ENCODE results near the gene BACE1.

The BACE1 gene

GRCh38 chr11:117295438-117296137 lies 20.5 kb downstream of the BACE1 start:
- no peak overlapping the region for H3K4me3 ChIP-seq (ENCODE audit: low read depth in 1 of 2, low read length in 2 of 2)
- peaks cover 0 to 9% of the 10 kb centered on the region in 2 donors for H3K36me3 ChIP-seq (ENCODE audit: control insufficient read depth in 1 of 2, insufficient read depth in 2 of 2, low read length in 2 of 2)
- peaks cover 5 to 17% of the 10 kb centered on the region in 2 donors for H3K4me1 ChIP-seq (ENCODE audit: control insufficient read depth in 1 of 2, insufficient read depth in 2 of 2, low read length in 2 of 2)
- no peaks in the 10 kb centered on the region for H3K27me3 ChIP-seq (ENCODE audit: control insufficient read depth in 1 of 2, insufficient read depth in 2 of 2, low read length in 2 of 2)
- no peak overlapping the region for H3K9ac ChIP-seq (ENCODE audit: low read depth in 1 of 2, low read length in 2 of 2)
- no peaks in the 10 kb centered on the region for H3K9me3 ChIP-seq (ENCODE audit: control insufficient read depth in 1 of 2, low read length in 2 of 2)
- no peak overlapping the region for H3K27ac ChIP-seq (ENCODE audit: low read depth, low read length)

GRCh38 chr11:117292616-117293015 lies 23.4 kb downstream of the BACE1 start:
- Histone ChIP-seq H3K27ac (ENCODE audit: low read depth, low read length) (no peak overlapping the region), H3K4me3 (ENCODE audit: low read depth in 1 of 2, low read length in 2 of 2) (no peak overlapping the region), H3K4me1 (ENCODE audit: control insufficient read depth in 1 of 2, insufficient read depth in 2 of 2, low read length in 2 of 2) (peaks cover 0 to 3% of the 10 kb centered on the region in 2 donors), H3K36me3 (ENCODE audit: control insufficient read depth in 1 of 2, insufficient read depth in 2 of 2, low read length in 2 of 2) (peaks cover 21 to 31% of the 10 kb centered on the region in 2 donors), H3K9me3 (ENCODE audit: control insufficient read depth in 1 of 2, low read length in 2 of 2) (no peaks in the 10 kb centered on the region), H3K9ac (ENCODE audit: low read depth in 1 of 2, low read length in 2 of 2) (no peak overlapping the region), H3K27me3 (ENCODE audit: control insufficient read depth in 1 of 2, insufficient read depth in 2 of 2, low read length in 2 of 2) (no peaks in the 10 kb centered on the region)

- no peak within 1 kb of the TSS for H3K4me3 ChIP-seq (ENCODE audit: low read depth in 1 of 2, low read length in 2 of 2)
- H3K36me3 ChIP-seq (ENCODE audit: control insufficient read depth in 1 of 2, insufficient read depth in 2 of 2, low read length in 2 of 2) = peaks cover 28 to 40% of the 10 kb centered on the region in 2 donors
- H3K9me3 ChIP-seq (ENCODE audit: control insufficient read depth in 1 of 2, low read length in 2 of 2) = no peaks in the 10 kb centered on the region
- no peak within 1 kb of the TSS for H3K9ac ChIP-seq (ENCODE audit: low read depth in 1 of 2, low read length in 2 of 2)
- peaks cover 6 to 10% of the 10 kb centered on the region in 2 donors for H3K4me1 ChIP-seq (ENCODE audit: control insufficient read depth in 1 of 2, insufficient read depth in 2 of 2, low read length in 2 of 2)
- H3K27ac ChIP-seq (ENCODE audit: low read depth, low read length) = no peak within 1 kb of the TSS
- no peaks in the 10 kb centered on the region for H3K27me3 ChIP-seq (ENCODE audit: control insufficient read depth in 1 of 2, insufficient read depth in 2 of 2, low read length in 2 of 2)
Observed at GRCh38 chr11:117290809-117291396, 25.2 kb downstream of the BACE1 start, which contains the start of gene BACE1-AS. BACE1-AS (plus strand) TSS chr11:117291346.

GRCh38 chr11:117289795-117290194 lies 26.3 kb downstream of the BACE1 start:
- Histone ChIP-seq H3K4me1 (ENCODE audit: control insufficient read depth in 1 of 2, insufficient read depth in 2 of 2, low read length in 2 of 2) (peaks cover 6 to 10% of the 10 kb centered on the region in 2 donors), H3K4me3 (ENCODE audit: low read depth in 1 of 2, low read length in 2 of 2) (no peak overlapping the region), H3K27me3 (ENCODE audit: control insufficient read depth in 1 of 2, insufficient read depth in 2 of 2, low read length in 2 of 2) (no peaks in the 10 kb centered on the region), H3K9me3 (ENCODE audit: control insufficient read depth in 1 of 2, low read length in 2 of 2) (no peaks in the 10 kb centered on the region), H3K9ac (ENCODE audit: low read depth in 1 of 2, low read length in 2 of 2) (no peak overlapping the region), H3K27ac (ENCODE audit: low read depth, low read length) (no peak overlapping the region), H3K36me3 (ENCODE audit: control insufficient read depth in 1 of 2, insufficient read depth in 2 of 2, low read length in 2 of 2) (peaks cover 33 to 50% of the 10 kb centered on the region in 2 donors)

- Histone ChIP-seq H3K4me3 (ENCODE audit: low read depth in 1 of 2, low read length in 2 of 2) (no peak overlapping the region), H3K36me3 (ENCODE audit: control insufficient read depth in 1 of 2, insufficient read depth in 2 of 2, low read length in 2 of 2) (peaks cover 38 to 58% of the 10 kb centered on the region in 2 donors), H3K4me1 (ENCODE audit: control insufficient read depth in 1 of 2, insufficient read depth in 2 of 2, low read length in 2 of 2) (peaks cover 6 to 10% of the 10 kb centered on the region in 2 donors), H3K9ac (ENCODE audit: low read depth in 1 of 2, low read length in 2 of 2) (no peak overlapping the region), H3K27ac (ENCODE audit: low read depth, low read length) (no peak overlapping the region), H3K9me3 (ENCODE audit: control insufficient read depth in 1 of 2, low read length in 2 of 2) (no peaks in the 10 kb centered on the region), H3K27me3 (ENCODE audit: control insufficient read depth in 1 of 2, insufficient read depth in 2 of 2, low read length in 2 of 2) (no peaks in the 10 kb centered on the region)
Observed at GRCh38 chr11:117287668-117288067, 28.4 kb downstream of the BACE1 start.

- Histone ChIP-seq H3K9ac (ENCODE audit: low read depth in 1 of 2, low read length in 2 of 2) (no peak overlapping the region), H3K36me3 (ENCODE audit: control insufficient read depth in 1 of 2, insufficient read depth in 2 of 2, low read length in 2 of 2) (peaks cover 40 to 68% of the 10 kb centered on the region in 2 donors), H3K4me3 (ENCODE audit: low read depth in 1 of 2, low read length in 2 of 2) (no peak overlapping the region), H3K27ac (ENCODE audit: low read depth, low read length) (no peak overlapping the region), H3K27me3 (ENCODE audit: control insufficient read depth in 1 of 2, insufficient read depth in 2 of 2, low read length in 2 of 2) (no peaks in the 10 kb centered on the region), H3K4me1 (ENCODE audit: control insufficient read depth in 1 of 2, insufficient read depth in 2 of 2, low read length in 2 of 2) (peaks cover 6 to 10% of the 10 kb centered on the region in 2 donors), H3K9me3 (ENCODE audit: control insufficient read depth in 1 of 2, low read length in 2 of 2) (no peaks in the 10 kb centered on the region)
Observed at GRCh38 chr11:117286588-117286987, 29.5 kb downstream of the BACE1 start.

- peaks cover 26 to 56% of the 10 kb centered on the region in 2 donors for H3K36me3 ChIP-seq (ENCODE audit: control insufficient read depth in 1 of 2, insufficient read depth in 2 of 2, low read length in 2 of 2)
- no peaks in the 10 kb centered on the region for H3K9me3 ChIP-seq (ENCODE audit: control insufficient read depth in 1 of 2, low read length in 2 of 2)
- H3K27me3 ChIP-seq (ENCODE audit: control insufficient read depth in 1 of 2, insufficient read depth in 2 of 2, low read length in 2 of 2) = no peaks in the 10 kb centered on the region
- H3K27ac ChIP-seq (ENCODE audit: low read depth, low read length) = no peak overlapping the region
- H3K4me3 ChIP-seq (ENCODE audit: low read depth in 1 of 2, low read length in 2 of 2) = no peak overlapping the region
- no peak overlapping the region for H3K9ac ChIP-seq (ENCODE audit: low read depth in 1 of 2, low read length in 2 of 2)
- H3K4me1 ChIP-seq (ENCODE audit: control insufficient read depth in 1 of 2, insufficient read depth in 2 of 2, low read length in 2 of 2) = peaks cover 9 to 10% of the 10 kb centered on the region in 2 donors
Observed at GRCh38 chr11:117284053-117284452, 32.0 kb downstream of the BACE1 start.

- H3K9ac ChIP-seq (ENCODE audit: low read depth in 1 of 2, low read length in 2 of 2) = no peak overlapping the region
- no peak overlapping the region for H3K27ac ChIP-seq (ENCODE audit: low read depth, low read length)
- H3K36me3 ChIP-seq (ENCODE audit: control insufficient read depth in 1 of 2, insufficient read depth in 2 of 2, low read length in 2 of 2) = peaks cover 19 to 50% of the 10 kb centered on the region in 2 donors
- no peak overlapping the region for H3K4me3 ChIP-seq (ENCODE audit: low read depth in 1 of 2, low read length in 2 of 2)
- H3K9me3 ChIP-seq (ENCODE audit: control insufficient read depth in 1 of 2, low read length in 2 of 2) = no peaks in the 10 kb centered on the region
- peaks cover 9 to 10% of the 10 kb centered on the region in 2 donors for H3K4me1 ChIP-seq (ENCODE audit: control insufficient read depth in 1 of 2, insufficient read depth in 2 of 2, low read length in 2 of 2)
- no peaks in the 10 kb centered on the region for H3K27me3 ChIP-seq (ENCODE audit: control insufficient read depth in 1 of 2, insufficient read depth in 2 of 2, low read length in 2 of 2)
Observed at GRCh38 chr11:117282956-117283355, 33.1 kb downstream of the BACE1 start.

- Histone ChIP-seq H3K36me3 (ENCODE audit: control insufficient read depth in 1 of 2, insufficient read depth in 2 of 2, low read length in 2 of 2) (peaks cover 17 to 46% of the 10 kb centered on the region in 2 donors), H3K9ac (ENCODE audit: low read depth in 1 of 2, low read length in 2 of 2) (no peak overlapping the region), H3K9me3 (ENCODE audit: control insufficient read depth in 1 of 2, low read length in 2 of 2) (no peaks in the 10 kb centered on the region), H3K4me3 (ENCODE audit: low read depth in 1 of 2, low read length in 2 of 2) (no peak overlapping the region), H3K27me3 (ENCODE audit: control insufficient read depth in 1 of 2, insufficient read depth in 2 of 2, low read length in 2 of 2) (no peaks in the 10 kb centered on the region), H3K27ac (ENCODE audit: low read depth, low read length) (no peak overlapping the region), H3K4me1 (ENCODE audit: control insufficient read depth in 1 of 2, insufficient read depth in 2 of 2, low read length in 2 of 2) (peaks cover 0 to 3% of the 10 kb centered on the region in 2 donors)
Observed at GRCh38 chr11:117281869-117282268, 34.2 kb downstream of the BACE1 start.

- no peak overlapping the region for H3K27ac ChIP-seq (ENCODE audit: low read depth, low read length)
- peaks cover 12 to 41% of the 10 kb centered on the region in 2 donors for H3K36me3 ChIP-seq (ENCODE audit: control insufficient read depth in 1 of 2, insufficient read depth in 2 of 2, low read length in 2 of 2)
- H3K27me3 ChIP-seq (ENCODE audit: control insufficient read depth in 1 of 2, insufficient read depth in 2 of 2, low read length in 2 of 2) = no peaks in the 10 kb centered on the region
- no peaks in the 10 kb centered on the region for H3K9me3 ChIP-seq (ENCODE audit: control insufficient read depth in 1 of 2, low read length in 2 of 2)
- no peak overlapping the region for H3K9ac ChIP-seq (ENCODE audit: low read depth in 1 of 2, low read length in 2 of 2)
- H3K4me1 ChIP-seq (ENCODE audit: control insufficient read depth in 1 of 2, insufficient read depth in 2 of 2, low read length in 2 of 2) = peaks cover 0 to 3% of the 10 kb centered on the region in 2 donors
- no peak overlapping the region for H3K4me3 ChIP-seq (ENCODE audit: low read depth in 1 of 2, low read length in 2 of 2)
Observed at GRCh38 chr11:117281159-117281558, 34.9 kb downstream of the BACE1 start.
